Natural killer cell (primary cell): ENCODE measurements around the gene PMEL. TPM values are rescaled to one million over a fixed set of nuclear protein-coding genes. Genes with fewer than 3 reads are reported as not detected.
"Not testable (repeated sequence)": the region's sequence is repeated elsewhere in the genome, so short reads cannot be mapped to it uniquely, and the experiment has no call there.

Source experiments
- ATAC-seq, 3 donors: fragments of 150-1000 bp in 2 of 3; fragments of 200-7000 bp in 1 of 3; cut with Tn5 transposase; 1 replicate in 1 of 3; 2 replicates in 2 of 3; pipeline ENCODE4 v1.10.0; 2021; ENCODE audit warnings: mild to moderate bottlenecking in 2 of 3, moderate library complexity in 2 of 3
- DNase-seq, 2 donors: peaks; one replicate each; pipeline versions ENCODE4 v3.0.0 to v3.0.0-alpha.2; 2013 to 2021; ENCODE audit warnings: mixed read lengths in 1 of 2
- H3K27ac ChIP-seq: one replicate; pipeline ENCODE4 v1.5.1; 2013; ENCODE audit warnings: mild to moderate bottlenecking, low read length
- H3K27me3 ChIP-seq: one replicate; pipeline ENCODE4 v1.6.1; 2013; ENCODE audit warnings: low read length; ENCODE audit not compliant: control insufficient read depth, insufficient read depth
- H3K36me3 ChIP-seq: one replicate; pipeline ENCODE4 v1.6.1; 2013; ENCODE audit warnings: low read length; ENCODE audit not compliant: control insufficient read depth, insufficient read depth
- H3K4me1 ChIP-seq: one replicate; pipeline ENCODE4 v1.6.1; 2013; ENCODE audit warnings: low read length; ENCODE audit not compliant: control insufficient read depth, insufficient read depth
- H3K4me3 ChIP-seq: one replicate; pipeline ENCODE4 v1.5.1; 2013; ENCODE audit warnings: low read length
- H3K9me3 ChIP-seq: one replicate; pipeline ENCODE4 v1.6.1; 2013; ENCODE audit warnings: low read length; ENCODE audit not compliant: control insufficient read depth, insufficient read depth
- H3K27ac Mint-ChIP-seq, 2 donors: one replicate each; pipeline ENCODE4 v1.8.0; 2022; ENCODE audit warnings: mild to moderate bottlenecking in 2 of 2, mixed read lengths in 2 of 2, moderate library complexity in 1 of 2
- H3K27me3 Mint-ChIP-seq, 2 donors: one replicate each; pipeline ENCODE4 v1.8.0; 2022; ENCODE audit warnings: low read depth in 2 of 2, mixed read lengths in 2 of 2
- H3K36me3 Mint-ChIP-seq: one replicate; pipeline ENCODE4 v1.8.0; 2022; ENCODE audit warnings: mixed read lengths
- H3K4me1 Mint-ChIP-seq, 2 donors: one replicate each; pipeline ENCODE4 v1.8.0; 2022; ENCODE audit warnings: mixed read lengths in 2 of 2
- H3K4me3 Mint-ChIP-seq: one replicate; pipeline ENCODE4 v1.8.0; 2022; ENCODE audit warnings: mild to moderate bottlenecking, moderate library complexity, mixed read lengths
- H3K9me3 Mint-ChIP-seq, 2 donors: one replicate each; pipeline ENCODE4 v1.8.0; 2022; ENCODE audit warnings: mixed read lengths in 2 of 2
- CTCF ChIP-seq: fragments of 200-600 bp; IDR thresholded peaks from one replicate; pipeline ENCODE4 v1.8.0; 2022; ENCODE audit warnings: antibody characterized with exemption
- WGBS: methylation state at CpG from one replicate; pipeline ENCODE4 v1.1.7; 2013; ENCODE audit warnings: missing lambda C conversion rate; ENCODE audit not compliant: insufficient coverage; 5-methylcytosine and 5-hydroxymethylcytosine counted together
- intact Hi-C: fragments of 100-400 bp; cut with micrococcal nuclease; formaldehyde crosslinking; loops from one replicate; pipeline ENCODE4 v1.14.2; 2022
- total RNA-seq, 4 donors: library from RNA; stranded (reverse); fragments of 120-200 nt in 1 of 4; gene quantifications; one replicate each; pipeline versions ENCODE4 v1.2.3 to v1.2.4, GENCODE V29; 2013 to 2022

The PMEL gene
- total RNA-seq, 3 donors from 2014 or later (not counting 1 experiment from before 2014, with no cell fraction given) = 0.35 TPM; not detected in 2

GRCh38 chr12:55993230-55993853 is 27.5 kb upstream of the PMEL start:
- no peak overlapping the region for H3K27ac ChIP-seq
- Mint-ChIP-seq H3K4me1 (peaks cover 14 to 20% of the 10 kb centered on the region in 2 donors), H3K36me3 (peaks cover 20% of the 10 kb centered on the region), H3K27ac (no peak overlapping the region), H3K4me3 (no peak overlapping the region), H3K27me3 (no peaks in the 10 kb centered on the region), H3K9me3 (no peaks in the 10 kb centered on the region)
- no peak overlapping the region for H3K4me3 ChIP-seq
- H3K4me1 ChIP-seq = peaks cover 21% of the 10 kb centered on the region
- intact Hi-C loops = no loop called here
- no peaks in the 10 kb centered on the region for H3K9me3 ChIP-seq
- DNase-seq (no peak), ATAC-seq (no peak)
- no peaks in the 10 kb centered on the region for H3K27me3 ChIP-seq
- WGBS = 92% methylated on average over 4 of the region's 4 CpGs
- H3K36me3 ChIP-seq = peaks cover 48% of the 10 kb centered on the region
- TF ChIP-seq CTCF = no peak

GRCh38 chr12:55991110-55991509 is 25.3 kb upstream of the PMEL start:
- Histone ChIP-seq H3K9me3 (no peaks in the 10 kb centered on the region), H3K36me3 (peaks cover 57% of the 10 kb centered on the region), H3K4me3 (no peak overlapping the region), H3K27ac (no peak overlapping the region), H3K27me3 (no peaks in the 10 kb centered on the region), H3K4me1 (peaks cover 2% of the 10 kb centered on the region)
- 92% methylated on average over 3 of the region's 3 CpGs for WGBS
- intact Hi-C loops = no loop called here
- no peak for TF ChIP-seq CTCF
- no peak overlapping the region for H3K27ac Mint-ChIP-seq
- ATAC-seq = no peak
- no peaks in the 10 kb centered on the region for H3K27me3 Mint-ChIP-seq
- H3K4me3 Mint-ChIP-seq = no peak overlapping the region
- peaks cover 20% of the 10 kb centered on the region for H3K36me3 Mint-ChIP-seq
- no peak for DNase-seq
- peaks cover 2 to 3% of the 10 kb centered on the region in 2 donors for H3K4me1 Mint-ChIP-seq
- H3K9me3 Mint-ChIP-seq = no peaks in the 10 kb centered on the region

GRCh38 chr12:55985976-55986375 is 20.1 kb upstream of the PMEL start:
- peaks cover 50% of the 10 kb centered on the region for H3K36me3 ChIP-seq
- 97% methylated on average over 6 of the region's 7 CpGs for WGBS
- H3K27ac ChIP-seq, H3K36me3 Mint-ChIP-seq, H3K9me3 ChIP-seq, H3K27ac Mint-ChIP-seq, DNase-seq, H3K4me3 Mint-ChIP-seq, H3K27me3 Mint-ChIP-seq, ATAC-seq, H3K27me3 ChIP-seq, H3K4me1 Mint-ChIP-seq, intact Hi-C loops, H3K9me3 Mint-ChIP-seq, H3K4me1 ChIP-seq, H3K4me3 ChIP-seq: not testable (repeated sequence)

GRCh38 chr12:55985341-55985740 is 19.5 kb upstream of the PMEL start:
- Histone ChIP-seq H3K36me3 (peaks cover 44% of the 10 kb centered on the region), H3K27ac (no peak overlapping the region), H3K27me3 (no peaks in the 10 kb centered on the region), H3K9me3 (no peaks in the 10 kb centered on the region), H3K4me1 (no peaks in the 10 kb centered on the region), H3K4me3 (no peak overlapping the region)
- no peak for TF ChIP-seq CTCF
- Mint-ChIP-seq H3K4me1 (peaks cover 3 to 5% of the 10 kb centered on the region in 2 donors), H3K4me3 (no peak overlapping the region), H3K9me3 (no peaks in the 10 kb centered on the region), H3K27me3 (no peaks in the 10 kb centered on the region), H3K36me3 (peaks cover under 1% of the 10 kb centered on the region), H3K27ac (no peak overlapping the region)
- 100% methylated on average over 3 of the region's 4 CpGs for WGBS
- no peak for DNase-seq
- no peak for ATAC-seq
- intact Hi-C loops = no loop called here
